Nephron (organoid): ENCODE measurements around the gene DPEP1.

Experiments
- H3K27ac Mint-ChIP-seq, 3 experiments: 2 replicates each; pipeline ENCODE4 v1.8.0; 2020; ENCODE audit warnings: mixed read lengths in 3 of 3, mild to moderate bottlenecking in 2 of 3, moderate library complexity in 1 of 3
- H3K27me3 Mint-ChIP-seq: 2 replicates; pipeline ENCODE4 v1.8.0; 2021; ENCODE audit warnings: low read depth, mild to moderate bottlenecking, moderate library complexity, mixed read lengths
- H3K36me3 Mint-ChIP-seq: 2 replicates; pipeline ENCODE4 v1.8.0; 2020; ENCODE audit warnings: low read depth, mixed read lengths
- H3K4me1 Mint-ChIP-seq: 2 replicates; pipeline ENCODE4 v1.8.0; 2020; ENCODE audit warnings: mixed read lengths
- H3K4me3 Mint-ChIP-seq, 3 experiments: 2 replicates each; pipeline ENCODE4 v1.8.0; 2020; ENCODE audit warnings: mild to moderate bottlenecking in 3 of 3, mixed read lengths in 3 of 3, moderate library complexity in 2 of 3
- H3K9me3 Mint-ChIP-seq: 2 replicates; pipeline ENCODE4 v1.8.0; 2020; ENCODE audit warnings: mixed read lengths
- TF ChIP-seq, protein P1 (sequence below), 3 experiments: fragments of 200-600 bp; sonication (generic); IDR thresholded peaks; one replicate each; pipeline ENCODE4 v1.5.0; 2021; ENCODE audit warnings: antibody characterized with exemption in 3 of 3; ENCODE audit not compliant: unreplicated experiment in 3 of 3

DPEP1 gene

DNA sequence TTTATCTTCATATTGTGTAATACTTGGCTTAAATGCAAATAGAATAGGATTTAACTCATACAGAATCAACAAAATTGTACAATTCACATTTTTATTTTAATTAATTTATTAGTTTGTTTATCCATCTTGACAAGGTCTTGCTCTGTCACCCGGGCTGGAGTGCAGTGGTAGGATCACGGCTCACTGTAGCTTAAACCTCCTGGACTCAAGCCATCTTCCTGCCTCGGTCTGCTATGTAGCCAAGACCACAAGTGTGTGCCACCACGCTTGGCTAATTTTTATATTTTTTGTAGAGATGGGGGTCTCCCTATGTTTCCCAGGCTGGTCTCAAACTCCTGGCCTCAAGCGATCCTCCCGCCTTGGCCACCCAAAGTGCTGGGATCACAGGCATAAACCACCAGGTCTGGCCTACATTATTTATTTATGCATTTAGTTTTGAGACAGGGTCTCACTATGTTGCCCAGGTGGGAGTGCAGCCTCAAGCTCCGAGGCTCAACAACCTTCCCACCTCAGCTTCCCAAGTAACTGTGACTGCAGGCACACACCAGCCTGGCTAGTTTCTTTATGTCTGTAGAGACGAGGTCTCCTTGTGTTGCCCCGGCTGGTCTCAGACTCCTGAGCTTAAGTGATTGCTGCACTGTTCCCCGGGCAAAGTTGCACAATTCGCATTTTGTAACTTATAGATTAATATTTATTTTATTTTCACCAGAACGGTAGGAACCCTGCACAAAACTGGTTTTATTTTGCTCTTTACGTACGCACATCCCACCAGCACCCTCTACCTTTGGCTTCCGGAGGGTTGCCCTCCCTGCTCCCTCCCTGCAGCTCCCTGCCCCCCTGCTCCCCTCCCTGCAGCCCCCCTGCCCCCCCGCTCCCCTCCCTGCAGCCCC, 4.9 kb downstream of the DPEP1 start:
- Mint-ChIP-seq H3K9me3 (no peaks in the 10 kb centered on the region), H3K36me3 (no peaks in the 10 kb centered on the region), H3K27ac (peak overlapping the region in 1 of 3 experiments; percentile 41), H3K4me1 (peaks cover 25% of the 10 kb centered on the region), H3K27me3 (peaks cover 21% of the 10 kb centered on the region), H3K4me3 (no peak overlapping the region)
- TF ChIP-seq, protein P1, sequence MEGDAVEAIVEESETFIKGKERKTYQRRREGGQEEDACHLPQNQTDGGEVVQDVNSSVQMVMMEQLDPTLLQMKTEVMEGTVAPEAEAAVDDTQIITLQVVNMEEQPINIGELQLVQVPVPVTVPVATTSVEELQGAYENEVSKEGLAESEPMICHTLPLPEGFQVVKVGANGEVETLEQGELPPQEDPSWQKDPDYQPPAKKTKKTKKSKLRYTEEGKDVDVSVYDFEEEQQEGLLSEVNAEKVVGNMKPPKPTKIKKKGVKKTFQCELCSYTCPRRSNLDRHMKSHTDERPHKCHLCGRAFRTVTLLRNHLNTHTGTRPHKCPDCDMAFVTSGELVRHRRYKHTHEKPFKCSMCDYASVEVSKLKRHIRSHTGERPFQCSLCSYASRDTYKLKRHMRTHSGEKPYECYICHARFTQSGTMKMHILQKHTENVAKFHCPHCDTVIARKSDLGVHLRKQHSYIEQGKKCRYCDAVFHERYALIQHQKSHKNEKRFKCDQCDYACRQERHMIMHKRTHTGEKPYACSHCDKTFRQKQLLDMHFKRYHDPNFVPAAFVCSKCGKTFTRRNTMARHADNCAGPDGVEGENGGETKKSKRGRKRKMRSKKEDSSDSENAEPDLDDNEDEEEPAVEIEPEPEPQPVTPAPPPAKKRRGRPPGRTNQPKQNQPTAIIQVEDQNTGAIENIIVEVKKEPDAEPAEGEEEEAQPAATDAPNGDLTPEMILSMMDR (IDR thresholded peaks at IDR 0.05; ENCODE audit: unreplicated experiment in 3 of 3) = no peak

DNA sequence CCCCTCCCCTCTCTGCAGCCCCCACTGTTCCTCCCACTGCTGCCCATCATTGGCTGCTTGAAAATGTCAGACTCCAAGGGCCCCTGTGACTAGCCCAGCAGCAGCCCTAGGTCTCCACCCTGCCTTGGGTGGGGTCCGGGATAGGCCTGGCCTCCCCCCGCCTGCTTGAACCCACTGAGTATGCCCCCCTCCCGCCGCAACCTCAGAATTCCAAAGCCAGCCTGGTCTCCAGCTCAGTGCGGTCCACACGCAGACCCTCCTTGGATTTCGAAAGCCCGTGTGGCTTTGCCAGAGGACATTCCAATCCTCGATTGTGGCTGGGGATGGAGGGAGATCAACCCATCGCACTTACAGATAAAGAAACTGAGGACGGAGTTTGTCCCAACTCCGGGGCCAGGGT, 6.4 kb downstream of the DPEP1 start:
- H3K27me3 Mint-ChIP-seq = peaks cover 36% of the 10 kb centered on the region
- no peaks in the 10 kb centered on the region for H3K36me3 Mint-ChIP-seq
- TF ChIP-seq, protein P1 (IDR thresholded peaks at IDR 0.05; ENCODE audit: unreplicated experiment in 3 of 3) = no peak
- no peak overlapping the region for H3K4me3 Mint-ChIP-seq
- peaks cover 30% of the 10 kb centered on the region for H3K4me1 Mint-ChIP-seq
- peak overlapping the region in 1 of 3 experiments; percentile 66 for H3K27ac Mint-ChIP-seq
- H3K9me3 Mint-ChIP-seq = no peaks in the 10 kb centered on the region

DNA sequence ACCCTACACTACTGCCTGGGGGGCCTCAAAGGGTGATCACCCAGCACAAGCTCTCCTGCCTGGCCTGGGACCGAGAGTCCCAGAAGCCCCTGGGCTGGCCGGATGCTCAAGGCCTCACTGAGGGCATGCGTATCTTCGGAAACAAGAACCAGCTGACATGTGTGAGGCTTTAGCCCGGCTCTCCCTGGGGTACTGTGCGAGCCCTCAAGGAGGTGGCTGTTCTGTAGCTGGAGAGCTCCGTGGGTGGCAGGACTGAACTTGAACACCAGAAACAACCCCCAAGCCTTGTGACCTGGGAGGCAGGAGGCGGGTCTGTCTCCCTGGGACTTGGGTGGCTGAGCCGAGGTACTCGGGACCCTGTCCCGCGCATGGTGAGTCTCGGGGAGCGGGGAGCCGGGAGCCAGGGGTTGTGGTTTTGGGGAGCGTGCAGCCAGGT, 7.0 kb downstream of the DPEP1 start:
- no peaks in the 10 kb centered on the region for H3K9me3 Mint-ChIP-seq
- H3K4me1 Mint-ChIP-seq = peaks cover 35% of the 10 kb centered on the region
- H3K4me3 Mint-ChIP-seq = no peak overlapping the region
- TF ChIP-seq, protein P1 (IDR thresholded peaks at IDR 0.05; ENCODE audit: unreplicated experiment in 3 of 3) = no peak
- peak overlapping the region in 2 of 3 experiments; percentile 64 to 66 for H3K27ac Mint-ChIP-seq
- peaks cover 37% of the 10 kb centered on the region for H3K27me3 Mint-ChIP-seq
- no peaks in the 10 kb centered on the region for H3K36me3 Mint-ChIP-seq

DNA sequence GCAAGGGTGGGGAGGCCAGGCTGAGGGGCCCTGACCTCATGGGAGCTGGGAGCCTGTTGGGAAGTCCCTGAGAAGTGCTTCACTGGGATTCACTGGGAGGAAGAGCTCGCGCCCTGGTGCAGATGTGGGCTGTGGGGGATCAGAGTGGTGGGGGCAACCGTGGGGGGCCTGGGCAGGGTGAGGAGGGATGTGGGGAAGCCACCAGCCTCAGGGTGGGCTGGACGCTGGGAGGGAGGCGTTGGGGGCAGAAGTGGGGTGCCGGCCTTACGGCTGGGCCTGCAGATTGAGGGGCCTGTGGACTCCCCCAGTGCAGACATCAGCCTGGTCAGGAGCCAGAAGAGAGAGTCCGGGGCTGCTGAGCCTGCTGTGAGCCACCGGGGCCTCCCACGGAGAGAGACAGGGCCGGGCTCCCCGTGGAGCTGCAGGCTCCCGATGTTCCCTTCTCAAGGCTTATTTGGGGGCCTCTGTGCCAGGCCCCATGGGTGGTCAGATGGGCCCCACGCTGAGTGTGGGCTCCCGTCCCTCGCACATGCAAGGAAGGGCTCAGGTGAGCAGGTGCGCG, 7.8 kb downstream of the DPEP1 start:
- TF ChIP-seq, protein P1 (IDR thresholded peaks at IDR 0.05; ENCODE audit: unreplicated experiment in 3 of 3) = no peak
- Mint-ChIP-seq H3K27me3 (peaks cover 37% of the 10 kb centered on the region), H3K9me3 (no peaks in the 10 kb centered on the region), H3K36me3 (no peaks in the 10 kb centered on the region), H3K27ac (peak overlapping the region in 2 of 3 experiments; percentile 74 to 94), H3K4me1 (peaks cover 35% of the 10 kb centered on the region), H3K4me3 (no peak overlapping the region)

DNA sequence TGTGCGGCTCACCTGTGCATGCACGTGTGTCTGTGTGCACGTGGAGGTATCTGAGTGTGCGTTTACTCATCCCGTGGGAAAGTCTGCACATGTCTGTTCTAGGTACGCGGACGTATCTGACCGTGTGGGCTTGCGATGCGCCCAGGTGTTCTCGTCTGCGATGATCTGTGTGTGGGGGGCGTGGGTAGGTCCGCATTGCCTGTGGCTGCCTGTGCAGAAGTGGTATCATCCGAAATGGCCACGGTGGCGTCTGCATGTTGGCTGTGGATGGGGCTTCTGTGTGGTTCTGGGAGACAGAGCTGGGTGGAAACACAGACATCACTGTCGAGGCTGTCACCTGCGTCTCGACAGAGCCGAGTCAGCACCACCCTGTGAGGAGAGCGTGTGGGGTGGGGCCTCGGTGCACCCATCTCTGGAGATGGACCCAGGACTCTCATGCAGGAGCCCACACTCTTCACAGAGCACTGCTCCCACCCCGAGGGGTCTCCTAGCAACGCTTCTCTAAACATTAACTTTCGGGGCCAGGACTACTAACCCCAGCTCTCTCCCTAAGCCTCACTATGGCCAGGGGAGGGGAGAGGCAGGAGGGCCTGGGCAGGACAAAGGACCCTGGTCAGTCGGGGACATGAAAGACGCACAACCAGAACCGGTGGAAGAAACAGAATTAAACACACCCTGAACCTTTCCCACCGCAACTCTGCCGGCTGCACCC, 8.4 kb downstream of the DPEP1 start:
- peaks cover 30% of the 10 kb centered on the region for H3K4me1 Mint-ChIP-seq
- H3K27me3 Mint-ChIP-seq = peaks cover 37% of the 10 kb centered on the region
- H3K4me3 Mint-ChIP-seq = peak overlapping the region in 2 of 3 experiments; percentile 31 to 61
- no peaks in the 10 kb centered on the region for H3K36me3 Mint-ChIP-seq
- TF ChIP-seq, protein P1 (IDR thresholded peaks at IDR 0.05; ENCODE audit: unreplicated experiment in 3 of 3) = no peak
- peak overlapping the region; percentile 74 to 94 (median 79) for H3K27ac Mint-ChIP-seq
- no peaks in the 10 kb centered on the region for H3K9me3 Mint-ChIP-seq
